Stimulated activated CD8-positive, alpha-beta memory T cell treated with anti-CD3 and anti-CD28 coated beads, Interleukin-7, amount 100 ng/mL, for 1 hour (primary cell): ENCODE results near the gene C22orf23.

Experiments
- DNase-seq, 2 donors: peaks; one replicate each; pipeline ENCODE4 v3.0.0-alpha.2; 2020; ENCODE audit warnings: low read depth in 2 of 2

C22orf23 gene

GRCh38 chr22:37898441-37899181, 54.8 kb downstream of the C22orf23 start:
- DNase-seq: no peak

GRCh38 chr22:37897807-37898206, 55.6 kb downstream of the C22orf23 start:
- no peak for DNase-seq

GRCh38 chr22:37896939-37897338, 56.5 kb downstream of the C22orf23 start:
- DNase-seq: no peak

GRCh38 chr22:37896181-37896592, 57.2 kb downstream of the C22orf23 start:
- DNase-seq: no peak

- no peak for DNase-seq
Observed at GRCh38 chr22:37894939-37895670, 58.3 kb downstream of the C22orf23 start.

- no peak for DNase-seq
Observed at GRCh38 chr22:37893583-37893983, 59.8 kb downstream of the C22orf23 start.
